Glutamatergic neuron (in vitro differentiated cells): ENCODE measurements around the gene MPHOSPH9. TPM values are rescaled to one million over a fixed set of nuclear protein-coding genes. Genes with fewer than 3 reads are reported as not detected.

Experiments used
- DNase-seq: peaks from one replicate; pipeline ENCODE4 v3.0.0; 2022
- H3K27ac Mint-ChIP-seq: one replicate; pipeline ENCODE4 v1.8.0; 2020; ENCODE audit warnings: mild to moderate bottlenecking, mixed read lengths, inconsistent platforms; ENCODE audit not compliant: unreplicated experiment
- H3K27me3 Mint-ChIP-seq: one replicate; pipeline ENCODE4 v1.8.0; 2020; ENCODE audit warnings: mild to moderate bottlenecking, moderate library complexity, mixed read lengths, inconsistent platforms; ENCODE audit not compliant: unreplicated experiment
- H3K36me3 Mint-ChIP-seq: one replicate; pipeline ENCODE4 v1.8.0; 2020; ENCODE audit warnings: mild to moderate bottlenecking, mixed read lengths, inconsistent platforms; ENCODE audit not compliant: unreplicated experiment
- H3K4me1 Mint-ChIP-seq: one replicate; pipeline ENCODE4 v1.8.0; 2020; ENCODE audit warnings: mild to moderate bottlenecking, low read depth, mixed read lengths, inconsistent platforms; ENCODE audit not compliant: unreplicated experiment
- H3K4me3 Mint-ChIP-seq: one replicate; pipeline ENCODE4 v1.8.0; 2020; ENCODE audit warnings: mild to moderate bottlenecking, mixed read lengths, inconsistent platforms; ENCODE audit not compliant: unreplicated experiment
- H3K9me3 Mint-ChIP-seq: one replicate; pipeline ENCODE4 v1.8.0; 2020; ENCODE audit warnings: mild to moderate bottlenecking, moderate library complexity, mixed read lengths, inconsistent platforms; ENCODE audit not compliant: unreplicated experiment
- CTCF ChIP-seq: fragments of 200-600 bp; sonication (generic); IDR thresholded peaks from one replicate; pipeline ENCODE4 v1.5.0; 2021; ENCODE audit not compliant: partially characterized antibody, unreplicated experiment
- total RNA-seq: library from RNA; stranded (reverse); fragmentation: NEBNext Ultra II Directional; extraction: Animal tissue kit (Norgen Biotek cat#: 25700); gene quantifications from one replicate; pipeline ENCODE4 v1.2.1, GENCODE V29; 2021; ENCODE audit not compliant: unreplicated experiment

MPHOSPH9 gene
- total RNA-seq, 1 donor from 2014 or later, result 38.4 TPM

GRCh38 chr12:123273166-123273565 is 40.2 kb upstream of the MPHOSPH9 start:
- H3K4me1 Mint-ChIP-seq, result peaks cover 14% of the 10 kb centered on the region

GRCh38 chr12:123271001-123271668 is 38.2 kb upstream of the MPHOSPH9 start:
- Mint-ChIP-seq H3K27ac (no peak overlapping the region), H3K27me3 (peaks cover 18% of the 10 kb centered on the region), H3K4me3 (no peak overlapping the region), H3K9me3 (peaks cover 23% of the 10 kb centered on the region), H3K4me1 (peaks cover 24% of the 10 kb centered on the region), H3K36me3 (no peaks in the 10 kb centered on the region)
- DNase-seq, result peak; percentile 86
- no peak for TF ChIP-seq CTCF

More at GRCh38 chr12:123273166-123273565, 40.2 kb upstream of the MPHOSPH9 start:
- Mint-ChIP-seq H3K9me3 (peaks cover 19% of the 10 kb centered on the region), H3K36me3 (no peaks in the 10 kb centered on the region), H3K27ac (no peak overlapping the region), H3K27me3 (peaks cover 14% of the 10 kb centered on the region), H3K4me3 (peak overlapping the region; percentile 88)
- no peak for DNase-seq
- TF ChIP-seq CTCF, result no peak

GRCh38 chr12:123270214-123271000 is 37.5 kb upstream of the MPHOSPH9 start:
- Mint-ChIP-seq H3K9me3 (peaks cover 23% of the 10 kb centered on the region), H3K4me3 (peak overlapping the region; percentile 95), H3K4me1 (peaks cover 24% of the 10 kb centered on the region), H3K36me3 (no peaks in the 10 kb centered on the region), H3K27ac (peak overlapping the region; percentile 99), H3K27me3 (peaks cover 21% of the 10 kb centered on the region)
- no peak for TF ChIP-seq CTCF
- DNase-seq, result peak; percentile 37

- Mint-ChIP-seq H3K9me3 (peaks cover 23% of the 10 kb centered on the region), H3K27ac (peak overlapping the region; percentile 99), H3K27me3 (peaks cover 21% of the 10 kb centered on the region), H3K4me3 (peak overlapping the region; percentile 95), H3K4me1 (peaks cover 24% of the 10 kb centered on the region), H3K36me3 (no peaks in the 10 kb centered on the region)
- peak; percentile 36 for TF ChIP-seq CTCF
- no peak for DNase-seq
These were observed 36.9 kb upstream of the MPHOSPH9 start for GRCh38 chr12:123269896-123270213.

DNA sequence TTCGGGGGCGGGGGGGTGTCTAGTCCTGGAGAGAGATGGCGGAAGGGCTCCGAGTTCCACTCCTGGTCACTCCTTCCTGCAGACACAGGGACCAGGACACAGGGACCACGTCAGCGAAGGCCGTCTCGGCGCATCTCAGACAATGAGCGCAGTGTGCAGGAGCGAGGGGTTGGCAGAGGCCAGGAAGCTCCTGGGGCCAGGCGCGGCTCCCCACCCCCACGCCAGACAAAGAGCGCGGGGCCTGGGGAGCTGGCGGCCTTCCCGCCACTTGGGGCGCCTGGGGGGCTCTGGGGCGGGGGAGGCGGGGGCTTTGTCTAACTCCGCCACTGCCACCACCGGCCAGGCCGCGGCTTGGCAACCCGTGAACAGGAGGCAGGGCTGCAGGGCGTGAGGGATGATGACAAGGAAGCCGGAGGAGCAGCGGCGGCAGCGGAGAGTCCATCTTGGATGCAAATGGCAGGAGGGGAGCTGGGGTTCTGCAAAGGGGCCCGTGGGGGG is 36.5 kb upstream of the MPHOSPH9 start:
- Mint-ChIP-seq H3K4me3 (peak overlapping the region; percentile 95), H3K27me3 (peaks cover 23% of the 10 kb centered on the region), H3K36me3 (no peaks in the 10 kb centered on the region), H3K27ac (peak overlapping the region; percentile 99), H3K4me1 (peaks cover 26% of the 10 kb centered on the region), H3K9me3 (peaks cover 23% of the 10 kb centered on the region)
- peak; percentile 91 for DNase-seq
- TF ChIP-seq CTCF, result peak; percentile 49
